ENCODE measurements around the gene HS3ST4. TPM values are rescaled to one million over a fixed set of nuclear protein-coding genes. Genes with fewer than 3 reads are reported as not detected.

Gene HS3ST4
- total RNA-seq, 1 experiment from 2014 or later: not detected

- DNase-seq (ENCODE audit: low spot score): no peak
Observed at GRCh38 chr16:26102369-26102768, 410.6 kb downstream of the HS3ST4 start.

- no peak for DNase-seq (ENCODE audit: low spot score)
Observed at GRCh38 chr16:26108836-26109505, 417.2 kb downstream of the HS3ST4 start.

- DNase-seq (ENCODE audit: low spot score): no peak
Observed at GRCh38 chr16:26111900-26112299, 420.1 kb downstream of the HS3ST4 start.

- no peak for DNase-seq (ENCODE audit: low spot score)
Observed at GRCh38 chr16:26118575-26118974, 426.8 kb downstream of the HS3ST4 start.

GRCh38 chr16:26120729-26121128, 429.0 kb downstream of the HS3ST4 start:
- DNase-seq (ENCODE audit: low spot score): no peak

GRCh38 chr16:26128296-26128695, 436.5 kb downstream of the HS3ST4 start:
- DNase-seq (ENCODE audit: low spot score): no peak

- DNase-seq (ENCODE audit: low spot score): no peak
Observed at GRCh38 chr16:26129997-26130396, 438.2 kb downstream of the HS3ST4 start.

GRCh38 chr16:26133416-26134093, 441.8 kb downstream of the HS3ST4 start:
- DNase-seq (ENCODE audit: low spot score): no peak

- no peak for DNase-seq (ENCODE audit: low spot score)
Observed at GRCh38 chr16:26134588-26134987, 442.8 kb downstream of the HS3ST4 start.

GRCh38 chr16:26137956-26138355, 446.2 kb downstream of the HS3ST4 start:
- DNase-seq (ENCODE audit: low spot score): no peak

- DNase-seq (ENCODE audit: low spot score): no peak
Observed at GRCh38 chr16:26139091-26139490, 447.3 kb downstream of the HS3ST4 start.

GRCh38 chr16:26139884-26140283, 448.1 kb downstream of the HS3ST4 start:
- no peak for DNase-seq (ENCODE audit: low spot score)

- no peak for DNase-seq (ENCODE audit: low spot score)
Observed at GRCh38 chr16:26149364-26150190, 457.8 kb downstream of the HS3ST4 start.

GRCh38 chr16:26155221-26155620, 463.5 kb downstream of the HS3ST4 start:
- DNase-seq (ENCODE audit: low spot score): no peak

- no peak for DNase-seq (ENCODE audit: low spot score)
Observed at GRCh38 chr16:26157319-26157718, 465.6 kb downstream of the HS3ST4 start.

- no peak for DNase-seq (ENCODE audit: low spot score)
Observed at GRCh38 chr16:26158142-26158759, 466.5 kb downstream of the HS3ST4 start.

GRCh38 chr16:26161461-26162180, 469.9 kb downstream of the HS3ST4 start:
- DNase-seq (ENCODE audit: low spot score): no peak

- no peak for DNase-seq (ENCODE audit: low spot score)
Observed at GRCh38 chr16:26169473-26169872, 477.7 kb downstream of the HS3ST4 start.

GRCh38 chr16:26175944-26176343, 484.2 kb downstream of the HS3ST4 start:
- DNase-seq (ENCODE audit: low spot score): no peak

- DNase-seq (ENCODE audit: low spot score): no peak
Observed at GRCh38 chr16:26177438-26177837, 485.7 kb downstream of the HS3ST4 start.

- no peak for DNase-seq (ENCODE audit: low spot score)
Observed at GRCh38 chr16:26178298-26178697, 486.5 kb downstream of the HS3ST4 start.

Data from H4 (cell line).